HG03159 (cell line): ENCODE results near the gene LPCAT1.
"Not testable (repeated sequence)": the region's sequence is repeated elsewhere in the genome, so short reads cannot be mapped to it uniquely, and the experiment has no call there.

Source experiments
- ATAC-seq: cut with Tn5 transposase; IDR thresholded peaks from one replicate; pipeline ENCODE4 v1.9.1; 2021; ENCODE audit warnings: mild to moderate bottlenecking, moderate library complexity; ENCODE audit not compliant: unreplicated experiment

Gene LPCAT1

DNA sequence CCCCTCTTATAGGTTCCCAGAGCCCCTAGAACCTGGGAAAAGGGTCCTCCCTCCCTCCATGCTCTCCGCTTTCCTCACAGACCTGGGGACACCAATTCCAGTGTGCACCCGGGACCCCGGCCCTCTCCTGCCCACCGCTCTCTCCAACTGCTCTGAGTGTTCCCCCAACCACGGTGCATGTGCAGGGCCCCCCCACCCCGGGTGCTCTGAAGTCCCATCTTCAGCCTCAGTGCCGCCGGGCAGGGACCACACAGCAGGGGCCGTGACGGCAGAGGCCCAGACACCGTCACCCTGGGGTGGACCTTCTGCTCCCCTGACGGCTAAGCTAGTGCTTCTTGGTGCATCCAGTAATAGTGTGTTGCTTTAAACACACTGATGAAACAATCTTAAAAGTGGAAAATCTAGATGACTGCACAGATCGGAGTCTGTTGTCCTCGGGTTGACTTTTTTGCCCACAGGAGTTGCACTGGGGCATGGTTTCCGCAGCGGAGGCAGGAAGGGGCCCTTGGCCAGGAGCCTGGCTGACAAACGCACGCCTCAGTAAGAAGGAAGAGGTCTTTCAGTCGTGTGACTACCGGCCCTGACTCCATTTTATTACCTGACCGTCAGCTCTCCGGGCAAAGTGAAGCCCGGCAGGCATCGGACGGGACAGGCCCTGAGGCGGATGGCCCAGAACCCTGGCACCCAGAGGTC is 42.3 kb downstream of the LPCAT1 start:
- no peak for ATAC-seq

DNA sequence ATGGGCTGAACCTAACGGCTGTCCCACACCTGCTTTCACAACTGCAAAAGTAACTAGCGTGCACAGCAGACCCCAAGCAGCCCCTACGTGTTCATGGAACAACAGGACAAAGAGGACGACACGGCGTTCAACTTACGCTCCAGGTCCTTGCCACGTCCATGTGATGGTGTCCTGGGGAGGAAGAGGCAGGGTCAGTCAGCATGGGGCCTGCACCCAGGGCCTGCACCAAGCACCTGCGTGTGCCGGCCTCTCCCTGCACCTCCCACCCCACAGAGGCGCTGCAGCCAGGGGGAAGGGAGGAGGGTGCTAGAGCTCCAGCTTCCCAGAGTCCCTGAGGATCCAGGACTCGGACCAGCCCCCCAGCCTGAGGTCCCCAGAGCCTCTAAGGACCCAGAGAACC is 43.0 kb downstream of the LPCAT1 start:
- ATAC-seq: no peak

DNA sequence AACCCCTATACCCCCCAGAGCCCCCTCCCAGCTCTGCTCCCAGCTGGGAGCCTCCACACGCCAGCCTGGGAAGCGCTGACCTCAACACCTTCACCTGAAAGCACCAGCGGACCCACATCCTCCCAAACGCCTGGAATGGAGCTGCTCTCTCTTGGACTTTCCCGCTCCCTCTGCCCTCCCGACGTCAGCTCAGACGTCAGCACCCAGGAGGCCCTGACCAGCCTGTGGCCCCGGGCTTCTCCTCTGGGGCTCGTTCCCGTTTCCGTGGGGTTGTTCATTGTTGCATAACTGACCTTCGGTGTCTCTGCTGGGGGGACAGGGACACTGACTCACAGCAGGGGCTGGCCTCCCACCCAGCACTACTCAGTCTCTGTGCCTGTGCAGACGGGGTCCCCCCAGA is 43.5 kb downstream of the LPCAT1 start:
- no peak for ATAC-seq

DNA sequence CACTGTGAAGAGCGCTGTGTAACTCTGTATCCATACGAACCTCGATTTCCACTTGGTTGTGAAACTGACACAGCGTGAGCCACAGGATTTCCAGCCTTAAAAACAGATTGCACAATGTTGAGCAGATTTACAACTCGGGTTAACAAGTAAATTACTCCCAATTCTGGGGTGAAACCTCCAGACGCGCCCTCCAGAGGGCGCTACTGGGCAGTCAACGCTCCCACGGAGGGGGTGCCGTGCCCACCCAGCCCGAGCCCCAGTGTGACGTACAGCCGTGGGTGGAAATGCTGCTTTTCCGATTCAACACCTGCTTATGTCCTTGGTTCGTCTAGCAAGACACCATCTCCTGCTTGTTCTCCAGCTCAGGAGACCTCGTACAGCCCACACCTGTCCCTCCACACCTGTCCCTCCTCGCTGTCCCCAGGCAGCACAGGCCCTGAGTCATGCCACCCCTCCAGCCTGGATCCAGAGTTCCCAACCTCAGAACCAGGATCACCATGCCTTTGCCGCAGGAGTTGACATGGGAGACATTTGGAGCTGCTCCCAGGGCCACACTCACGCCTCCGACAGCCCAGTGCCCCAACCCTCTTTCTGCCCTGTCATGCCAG is 44.1 kb downstream of the LPCAT1 start:
- no peak for ATAC-seq

DNA sequence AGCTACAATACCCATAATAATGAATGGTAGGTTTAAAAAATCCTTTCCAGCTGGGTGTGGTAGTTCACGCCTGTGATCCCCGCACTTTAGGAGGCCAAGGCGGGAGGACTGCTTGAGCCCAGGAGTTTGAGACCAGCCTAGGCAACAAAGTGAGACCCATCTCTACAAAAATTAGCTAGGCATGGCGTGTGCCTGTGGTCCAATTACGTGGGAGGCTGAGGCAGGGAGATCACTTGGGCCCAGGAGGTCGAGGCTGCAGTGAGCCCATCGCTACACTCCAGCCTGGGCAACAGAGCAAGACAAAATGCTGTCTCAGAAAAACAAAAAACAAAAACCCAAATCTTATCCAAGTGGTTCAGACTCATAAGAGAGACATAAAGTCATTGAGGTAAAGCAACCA is 44.7 kb downstream of the LPCAT1 start:
- ATAC-seq: no peak

DNA sequence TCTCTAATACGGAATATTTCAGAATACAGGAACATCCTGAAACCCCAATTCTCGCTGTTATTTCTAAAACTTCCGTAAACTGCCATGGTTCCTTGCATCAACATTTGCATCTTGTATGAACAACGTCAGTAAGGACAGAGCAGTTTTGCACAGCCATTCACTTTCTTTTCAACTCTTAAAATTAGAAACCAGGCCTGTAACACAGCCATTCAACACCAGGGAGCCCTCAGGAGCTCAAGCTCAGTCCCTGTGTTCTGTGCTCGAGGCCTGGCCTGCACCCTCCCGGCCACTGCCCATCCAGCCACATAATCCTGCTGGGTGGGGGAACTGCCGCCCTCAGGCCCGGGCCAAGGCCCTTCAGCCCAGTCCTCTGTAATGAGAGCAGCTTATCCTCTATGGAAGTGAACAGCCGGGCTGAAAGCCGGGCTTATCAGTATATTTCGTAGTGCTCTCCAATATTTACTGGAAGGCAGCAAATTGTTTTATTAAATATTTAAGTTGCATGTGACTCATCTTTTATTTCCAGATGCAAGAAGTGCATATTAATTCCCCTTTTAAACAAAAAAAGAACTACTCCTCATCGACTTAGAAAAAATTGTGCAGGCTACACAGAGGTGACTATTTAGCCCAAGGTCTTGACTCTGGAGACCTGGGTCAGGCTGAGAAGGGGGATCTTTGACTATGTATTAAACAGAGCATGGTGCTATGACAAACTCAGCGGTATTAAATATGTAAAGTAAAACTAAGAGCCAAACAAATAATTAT is 45.3 kb downstream of the LPCAT1 start:
- ATAC-seq: no peak

DNA sequence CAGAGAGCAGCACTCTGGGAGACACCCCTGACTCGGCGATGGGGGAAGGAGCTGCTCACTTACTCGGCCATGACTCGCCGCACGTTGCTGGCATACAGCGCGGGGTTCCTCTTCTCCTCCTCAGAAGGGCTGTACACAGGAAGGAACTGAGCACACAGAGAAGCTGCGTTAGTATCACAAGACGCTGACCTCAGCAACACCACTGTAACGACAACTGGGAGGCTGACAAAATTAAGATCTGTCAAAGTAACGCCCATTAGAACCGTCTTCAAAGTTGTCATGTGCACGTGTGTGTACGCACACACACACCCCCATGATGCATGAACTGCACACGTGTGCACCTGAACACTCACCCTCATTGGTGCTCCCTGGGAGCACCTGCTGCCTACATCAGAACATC is 46.4 kb downstream of the LPCAT1 start:
- ATAC-seq: no peak

DNA sequence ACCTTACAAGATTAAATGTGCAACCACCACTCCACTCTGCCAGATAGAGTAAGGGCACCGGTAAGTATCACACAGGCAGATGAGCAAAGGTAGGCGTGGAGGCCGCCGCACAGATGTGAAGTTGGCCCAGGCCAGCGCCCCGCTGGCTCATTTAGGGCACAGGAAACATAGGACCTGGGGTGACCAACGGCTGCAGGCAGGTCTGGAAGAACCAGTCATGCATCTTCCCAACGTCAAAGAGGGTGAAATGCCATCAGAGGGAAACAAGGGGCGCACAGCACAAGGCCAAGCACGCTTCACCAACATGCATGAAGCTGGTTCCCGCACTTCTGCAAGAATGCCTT is 46.8 kb downstream of the LPCAT1 start:
- ATAC-seq: no peak

DNA sequence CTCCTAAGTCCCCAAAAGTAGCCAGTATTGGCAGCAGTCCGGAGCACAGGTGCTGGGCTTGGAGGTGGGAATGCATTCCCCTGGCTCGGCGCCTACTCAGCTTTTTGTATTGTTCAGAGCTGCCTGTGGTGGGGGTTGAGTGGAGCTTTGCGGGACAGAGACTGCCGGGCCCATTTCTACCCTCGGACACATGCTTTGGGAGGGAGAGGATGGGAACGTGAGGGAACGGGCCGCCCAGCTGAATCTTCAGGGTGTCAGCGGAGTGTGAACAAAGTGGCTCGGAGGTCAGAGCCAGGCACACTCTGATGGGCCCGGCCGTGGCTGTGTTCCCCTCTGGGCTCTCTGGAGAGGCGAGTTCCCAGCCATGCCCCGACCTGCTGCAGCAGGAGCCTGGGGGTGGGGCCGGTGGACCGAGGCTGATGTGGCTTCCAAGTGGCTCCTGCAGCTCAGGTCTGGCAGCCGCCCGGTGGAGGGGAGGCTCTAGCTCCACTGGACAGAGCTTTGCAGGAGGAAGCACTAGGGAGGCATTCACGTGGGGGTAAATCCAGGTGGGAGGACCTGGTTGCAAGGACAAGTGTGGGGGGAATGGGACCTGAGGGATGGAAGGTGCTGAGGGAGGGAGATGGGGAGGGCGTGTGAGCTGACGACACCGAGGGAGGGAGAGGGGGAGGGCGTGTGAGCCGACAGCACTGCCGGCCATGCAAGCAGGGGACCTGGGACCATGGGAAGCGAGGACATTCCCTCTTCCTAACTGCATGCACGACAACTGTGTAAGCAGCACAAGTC is 47.4 kb downstream of the LPCAT1 start:
- ATAC-seq: no peak

DNA sequence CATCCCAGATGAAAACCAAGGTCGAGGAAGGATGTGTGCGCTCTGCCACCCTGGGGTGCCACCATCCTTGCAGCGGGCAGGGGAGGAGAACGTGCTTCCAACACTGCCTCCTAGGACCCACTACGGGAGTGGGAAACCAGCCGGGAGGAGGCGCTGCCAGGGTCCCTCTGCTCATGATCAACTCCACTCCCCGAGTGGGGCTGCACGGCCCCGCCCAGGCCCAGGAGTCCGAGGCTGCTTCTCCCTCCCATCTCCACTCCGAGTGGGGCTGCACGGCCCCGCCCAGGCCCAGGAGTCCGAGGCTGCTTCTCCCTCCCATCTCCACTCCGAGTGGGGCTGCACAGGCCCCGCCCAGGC is 48.2 kb downstream of the LPCAT1 start:
- ATAC-seq: not testable (repeated sequence)

DNA sequence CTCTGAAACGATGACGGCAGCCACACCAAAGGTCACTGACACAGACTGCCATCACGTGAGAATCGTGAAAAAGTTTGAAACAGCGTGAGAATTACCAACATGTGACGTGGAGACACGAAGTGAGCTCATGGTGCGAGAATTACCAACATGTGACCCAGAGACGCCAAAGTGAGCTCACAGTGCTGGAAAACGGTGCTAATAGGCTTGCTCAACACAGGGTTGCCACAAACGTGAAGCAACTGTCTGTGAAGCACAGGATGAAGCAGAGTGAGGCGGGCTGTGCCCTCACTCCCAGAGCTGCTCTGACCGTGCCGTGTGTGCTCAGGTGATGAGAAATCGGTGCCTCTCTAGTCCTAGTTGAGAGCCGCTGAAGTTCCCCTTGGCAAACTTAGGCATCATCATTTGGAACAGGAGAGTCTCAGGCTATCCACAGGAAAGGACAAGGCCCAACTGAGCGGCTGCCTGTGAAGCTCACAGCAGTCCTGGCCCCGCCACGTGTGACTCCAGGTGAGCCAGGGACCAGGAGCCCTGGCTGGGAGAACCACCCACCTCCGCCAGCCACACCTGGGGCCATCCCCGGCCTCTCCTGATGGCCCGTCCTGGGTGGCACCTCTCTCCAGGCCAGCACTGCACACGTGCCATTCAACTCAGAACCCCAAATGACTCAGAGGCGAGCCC is 48.8 kb downstream of the LPCAT1 start:
- ATAC-seq: no peak

DNA sequence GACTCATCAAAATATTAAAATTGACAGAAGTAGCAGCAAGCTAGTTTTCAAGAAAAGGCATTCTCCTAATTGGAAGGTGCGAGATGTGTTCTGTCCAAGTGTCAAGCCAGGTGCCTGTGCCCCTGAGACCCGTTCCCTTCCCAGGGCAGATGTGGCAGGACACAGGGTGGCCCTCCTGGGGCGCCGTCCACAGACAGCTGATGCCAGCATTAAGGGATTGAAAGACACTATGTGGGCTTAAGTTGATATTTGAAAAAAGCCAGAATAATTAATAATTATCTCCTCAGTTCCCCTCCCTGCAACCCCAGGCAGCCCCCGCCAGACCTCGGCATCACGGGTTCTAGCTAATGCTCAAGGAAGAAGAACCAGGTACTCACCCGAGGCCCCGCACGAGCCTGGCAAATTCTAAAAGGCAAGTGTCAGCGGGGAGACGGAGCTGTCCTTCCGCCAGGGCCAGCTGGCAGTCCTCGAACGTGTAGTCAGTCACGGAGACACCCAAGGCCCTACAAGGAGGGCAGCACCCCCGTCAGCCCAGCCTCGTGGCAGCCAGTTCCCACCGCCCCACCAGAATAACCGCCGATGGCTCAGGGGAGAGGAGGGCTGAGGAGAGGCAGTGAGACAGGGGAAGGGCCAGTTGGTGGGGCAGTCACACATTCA is 49.4 kb downstream of the LPCAT1 start:
- ATAC-seq: no peak

DNA sequence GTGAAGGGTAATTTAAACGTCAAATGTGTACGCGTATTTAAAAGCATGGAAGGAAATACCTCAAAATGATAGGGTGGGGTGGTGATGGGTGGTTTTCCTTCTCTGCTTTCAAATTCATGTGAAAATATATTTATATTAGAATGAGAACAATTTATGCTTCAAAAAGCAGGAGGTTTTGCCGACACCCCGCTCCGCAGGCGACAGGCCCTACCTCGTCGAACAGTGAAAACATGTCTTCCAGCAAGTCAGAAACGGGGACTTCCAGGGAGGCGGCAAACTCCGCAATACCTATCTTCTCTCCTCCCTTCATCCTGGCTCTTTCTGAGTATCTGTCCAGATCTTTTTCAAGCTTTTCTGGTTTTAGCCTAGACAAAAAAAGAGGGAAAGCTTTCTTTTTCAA is 50.0 kb downstream of the LPCAT1 start:
- ATAC-seq: no peak

DNA sequence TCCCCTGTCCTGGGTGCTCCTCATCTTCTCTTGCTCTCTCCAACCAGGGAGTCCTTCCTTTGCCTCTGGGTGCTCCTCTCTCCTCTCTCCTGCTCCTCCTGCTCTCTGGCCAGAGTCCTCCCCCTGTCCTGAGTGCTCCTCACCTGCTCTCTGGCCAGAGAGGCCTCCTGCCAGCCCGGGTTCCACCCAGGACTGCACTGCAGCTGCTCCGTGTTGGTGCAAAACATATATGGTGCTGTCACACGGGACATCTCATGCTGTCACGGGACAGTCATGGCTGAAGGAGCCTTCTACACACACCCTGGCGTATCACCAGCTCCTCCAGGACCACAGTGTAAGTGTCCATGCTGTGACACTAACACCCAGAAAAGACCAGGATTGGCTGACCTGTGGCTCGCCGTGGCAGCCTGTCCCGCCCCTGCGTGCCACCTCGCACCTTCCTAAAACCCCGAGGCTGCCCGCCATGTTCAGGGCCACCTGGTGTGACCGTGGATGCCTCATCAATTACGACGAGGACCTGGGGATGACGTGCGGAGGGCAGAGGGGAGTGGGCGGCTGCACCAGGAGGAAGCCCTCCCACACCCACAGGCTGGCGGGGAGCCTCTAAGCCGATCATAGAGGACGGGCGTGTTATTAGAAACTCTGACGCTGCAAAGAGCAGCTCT is 50.7 kb downstream of the LPCAT1 start:
- no peak for ATAC-seq

DNA sequence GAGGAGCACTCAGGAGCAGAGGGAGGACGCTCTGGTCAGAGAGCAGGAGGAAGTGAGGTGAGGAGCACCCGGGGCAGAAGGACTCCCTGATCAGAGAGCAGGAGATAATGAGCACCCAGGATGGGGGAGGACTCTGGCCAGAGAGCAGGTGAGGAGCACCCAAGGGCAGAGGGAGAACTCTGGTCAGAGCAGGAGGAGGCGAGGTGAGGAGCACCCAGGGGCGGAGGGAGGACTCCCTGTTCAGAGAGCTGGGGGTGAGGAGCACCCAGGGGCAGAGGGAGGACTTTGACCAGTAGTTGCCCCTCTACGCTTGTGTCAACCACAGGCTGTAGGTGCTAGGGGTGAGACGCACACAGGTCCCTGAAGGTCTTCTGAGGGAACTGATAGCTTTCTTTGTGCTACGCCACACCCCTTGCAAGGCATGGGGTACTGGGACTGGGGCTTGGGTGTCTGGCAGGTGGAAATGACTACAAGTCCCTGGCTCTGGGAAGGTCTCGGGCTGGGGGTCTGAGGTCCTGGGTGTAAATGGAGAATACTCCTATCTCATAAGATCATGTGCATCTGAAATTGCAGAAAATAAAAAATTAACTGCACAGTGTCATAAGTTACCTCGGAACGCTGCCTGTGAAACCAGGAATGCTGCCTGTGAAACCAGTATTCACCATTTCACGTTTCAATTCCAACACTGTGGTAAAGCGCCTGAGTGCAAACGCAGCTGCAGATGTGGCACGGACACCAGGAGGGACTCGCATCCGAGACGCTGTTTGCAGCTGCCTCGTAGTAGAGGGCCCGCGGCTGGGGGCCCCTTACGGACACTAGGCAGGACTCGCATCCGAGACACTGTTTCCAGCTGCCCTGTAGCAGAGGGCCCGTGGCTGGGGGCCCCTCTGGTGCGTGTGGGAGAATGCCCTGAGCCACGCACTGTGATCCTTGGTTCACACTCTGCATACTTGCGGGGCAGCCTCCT is 51.5 kb downstream of the LPCAT1 start:
- ATAC-seq: no peak

DNA sequence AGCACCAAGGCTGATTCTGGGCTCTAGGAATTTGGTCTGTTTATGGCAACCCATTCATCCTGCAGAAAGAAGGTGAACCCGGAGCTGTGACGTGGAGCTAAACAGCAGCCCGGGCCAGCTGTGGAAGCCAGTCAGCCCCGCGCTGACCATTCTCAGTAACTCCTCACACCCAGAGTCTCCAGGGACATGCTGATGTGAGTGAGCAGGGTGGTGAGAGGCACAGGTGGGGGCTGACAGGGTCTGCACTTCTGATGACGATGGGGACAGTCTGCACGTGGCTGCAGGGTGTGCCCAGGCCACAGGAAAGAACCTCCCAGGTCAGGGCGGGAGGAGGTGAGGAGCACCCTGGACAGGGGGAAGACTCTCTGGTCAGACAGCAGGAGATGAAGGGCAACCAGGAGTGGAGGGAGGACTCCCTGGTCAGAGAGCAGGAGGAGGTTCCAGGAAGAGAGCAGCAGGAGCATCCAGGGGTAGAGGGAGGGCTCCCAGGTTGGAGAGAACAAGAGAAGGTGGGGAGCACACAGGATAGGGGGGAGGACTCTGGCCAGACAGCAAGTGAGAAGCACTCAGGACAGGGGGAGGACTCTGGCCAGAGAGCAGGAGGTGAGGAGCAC is 52.4 kb downstream of the LPCAT1 start:
- no peak for ATAC-seq

DNA sequence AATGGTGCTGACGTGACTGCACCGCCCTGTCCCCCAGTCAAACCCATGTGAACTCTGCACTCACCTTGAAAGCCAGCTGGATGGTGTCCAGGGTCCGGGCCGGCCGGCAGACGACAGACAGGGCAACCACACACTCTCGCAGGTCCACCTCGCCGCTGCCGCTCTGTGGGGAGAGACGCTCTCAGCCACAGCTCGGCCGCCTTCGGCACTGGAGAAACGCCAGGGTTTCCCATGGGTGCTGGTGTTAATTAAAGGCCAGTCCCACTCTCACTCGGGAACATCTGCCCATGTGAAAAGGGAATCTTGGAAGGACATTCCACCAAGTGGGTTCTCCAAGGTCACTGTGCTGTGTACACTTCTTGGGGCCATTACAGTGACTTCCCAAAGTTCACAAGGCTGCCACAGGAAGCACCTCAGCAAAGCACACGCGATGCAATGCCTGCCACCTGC is 53.0 kb downstream of the LPCAT1 start:
- ATAC-seq: no peak
